Activated T-helper 2 cell treated with anti-CD3 and anti-CD28 coated beads, Interferon-gamma antibody, Interleukin-2, Interleukin-4, amounts not matched to agents 10 μg/mL and 5 μg/mL and 100 μg/mL, durations not matched to agents 14 hours and 24 hours and 36 hours (primary cell): ENCODE data around the gene IGFBP7. TPM values are rescaled to one million over a fixed set of nuclear protein-coding genes. Genes with fewer than 3 reads are reported as not detected.

ENCODE experiments used
- DNase-seq: peaks from one replicate; pipeline ENCODE4 v3.0.0; 2021; ENCODE audit warnings: low spot score
- H3K27ac Mint-ChIP-seq: one replicate; pipeline ENCODE4 v1.8.0; 2021; ENCODE audit warnings: mixed read lengths
- H3K27me3 Mint-ChIP-seq: one replicate; pipeline ENCODE4 v1.8.0; 2021; ENCODE audit warnings: low read depth, mixed read lengths
- H3K36me3 Mint-ChIP-seq: one replicate; pipeline ENCODE4 v1.8.0; 2021; ENCODE audit warnings: low read depth, mixed read lengths
- H3K4me1 Mint-ChIP-seq: one replicate; pipeline ENCODE4 v1.8.0; 2021; ENCODE audit warnings: low read depth, mixed read lengths
- H3K4me3 Mint-ChIP-seq: one replicate; pipeline ENCODE4 v1.8.0; 2021; ENCODE audit warnings: low read depth, mild to moderate bottlenecking, moderate library complexity, mixed read lengths
- H3K9me3 Mint-ChIP-seq: one replicate; pipeline ENCODE4 v1.8.0; 2021; ENCODE audit warnings: mixed read lengths
- intact Hi-C: fragments of 100-400 bp; cut with micrococcal nuclease; formaldehyde crosslinking; loops from one replicate; pipeline ENCODE4 v1.15.1; 2023
- total RNA-seq: library from RNA; stranded (reverse); gene quantifications from 2 replicates; pipeline ENCODE4 v1.2.3, GENCODE V29; 2022

Gene IGFBP7
- total RNA-seq, 1 donor from 2014 or later: not detected

DNA sequence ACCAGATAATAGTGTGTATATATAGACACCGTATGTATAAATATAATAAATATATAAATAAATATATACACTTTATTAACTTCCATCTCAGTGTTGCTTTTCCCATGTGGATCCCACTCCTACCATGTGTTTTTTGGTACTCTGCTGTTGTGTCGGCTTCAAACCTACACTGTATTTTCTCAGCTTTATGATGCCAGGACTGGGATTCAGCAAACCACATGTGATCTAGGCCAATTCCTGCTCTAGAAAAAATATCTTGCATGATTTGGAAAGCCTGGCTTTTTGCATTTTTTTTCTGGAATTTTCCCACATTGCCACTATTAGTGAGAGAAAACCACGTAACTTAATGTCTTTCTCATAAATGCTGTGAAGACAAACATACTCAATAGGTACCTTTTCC, 75.7 kb downstream of the IGFBP7 start:
- H3K4me3 Mint-ChIP-seq: no peak overlapping the region
- no peaks in the 10 kb centered on the region for H3K9me3 Mint-ChIP-seq
- peaks cover 8% of the 10 kb centered on the region for H3K27me3 Mint-ChIP-seq
- DNase-seq: no peak
- no peak overlapping the region for H3K27ac Mint-ChIP-seq
- H3K36me3 Mint-ChIP-seq: peaks cover 23% of the 10 kb centered on the region
- peaks cover 1% of the 10 kb centered on the region for H3K4me1 Mint-ChIP-seq
- intact Hi-C loops: no loop called here

- no peak overlapping the region for H3K27ac Mint-ChIP-seq
- peaks cover 5% of the 10 kb centered on the region for H3K4me1 Mint-ChIP-seq
- intact Hi-C loops: no loop called here
- H3K4me3 Mint-ChIP-seq: no peak overlapping the region
- H3K9me3 Mint-ChIP-seq: no peaks in the 10 kb centered on the region
- DNase-seq: no peak
- no peaks in the 10 kb centered on the region for H3K27me3 Mint-ChIP-seq
- H3K36me3 Mint-ChIP-seq: peaks cover 80% of the 10 kb centered on the region
Observed at GRCh38 chr4:57023104-57023503, 87.1 kb downstream of the IGFBP7 start.

GRCh38 chr4:57020467-57021101, 89.6 kb downstream of the IGFBP7 start:
- intact Hi-C loops: no loop called here
- Mint-ChIP-seq H3K9me3 (no peaks in the 10 kb centered on the region), H3K27ac (no peak overlapping the region), H3K4me3 (no peak overlapping the region), H3K4me1 (peaks cover 6% of the 10 kb centered on the region), H3K36me3 (peaks cover 86% of the 10 kb centered on the region), H3K27me3 (no peaks in the 10 kb centered on the region)
- DNase-seq: no peak

DNA sequence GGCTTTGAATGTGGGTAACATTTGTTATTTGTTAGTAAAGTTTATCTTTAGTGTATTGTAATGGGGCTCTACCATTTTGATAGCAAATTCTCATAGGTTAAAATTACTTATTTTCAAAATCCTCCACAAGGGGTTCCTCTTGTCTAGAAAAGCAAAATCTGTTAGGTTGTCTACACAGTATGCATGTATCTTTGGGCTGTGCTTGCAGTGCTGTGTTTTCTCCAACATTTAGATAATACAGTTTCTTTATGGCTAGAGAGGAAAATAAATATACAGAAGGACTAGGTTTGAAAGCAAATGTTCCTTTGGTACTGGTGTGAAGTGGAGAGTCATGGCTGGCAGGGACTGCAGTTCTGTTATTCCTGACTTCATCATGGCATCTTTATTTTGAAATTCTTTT, 91.2 kb downstream of the IGFBP7 start:
- Mint-ChIP-seq H3K27me3 (no peaks in the 10 kb centered on the region), H3K36me3 (peaks cover 83% of the 10 kb centered on the region), H3K4me3 (no peak overlapping the region), H3K9me3 (no peaks in the 10 kb centered on the region), H3K27ac (no peak overlapping the region), H3K4me1 (peaks cover 6% of the 10 kb centered on the region)
- intact Hi-C loops: no loop called here
- no peak for DNase-seq

DNA sequence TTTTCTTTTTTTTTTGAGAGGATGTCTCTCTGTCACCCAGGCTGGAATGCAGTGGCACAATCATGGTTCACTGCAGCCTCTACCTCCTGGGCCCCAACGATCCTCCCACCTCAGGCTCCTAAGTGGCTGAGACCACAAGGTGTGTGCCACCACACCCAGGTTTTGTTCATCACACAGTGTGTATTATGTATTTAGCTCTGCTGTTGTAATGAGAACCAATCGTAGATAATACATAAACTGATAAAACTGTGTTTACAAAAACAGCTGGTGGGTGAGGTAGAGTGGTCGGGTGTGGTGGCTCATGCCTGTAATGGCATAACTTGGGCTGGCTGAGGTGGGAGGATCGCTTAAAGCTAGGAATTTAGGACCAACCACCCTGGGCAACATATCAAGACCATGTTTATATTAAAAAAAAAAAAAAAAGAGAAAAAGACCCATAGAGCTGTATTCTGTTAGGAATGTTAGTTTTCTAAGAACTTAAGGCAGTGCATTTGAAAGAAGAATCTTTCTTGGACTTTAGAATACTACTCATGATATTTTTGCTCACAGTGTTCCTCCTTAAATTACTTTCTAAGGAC, 96.6 kb downstream of the IGFBP7 start:
- no peaks in the 10 kb centered on the region for H3K9me3 Mint-ChIP-seq
- no peaks in the 10 kb centered on the region for H3K27me3 Mint-ChIP-seq
- intact Hi-C loops: no loop called here
- H3K36me3 Mint-ChIP-seq: peaks cover 69% of the 10 kb centered on the region
- H3K4me3 Mint-ChIP-seq: no peak overlapping the region
- no peak for DNase-seq
- H3K27ac Mint-ChIP-seq: no peak overlapping the region
- peaks cover 7% of the 10 kb centered on the region for H3K4me1 Mint-ChIP-seq

GRCh38 chr4:56999751-57000150, 110.4 kb downstream of the IGFBP7 start:
- H3K27ac Mint-ChIP-seq: no peak overlapping the region
- intact Hi-C loops: no loop called here
- no peak for DNase-seq
- H3K4me1 Mint-ChIP-seq: peaks cover 5% of the 10 kb centered on the region
- no peaks in the 10 kb centered on the region for H3K9me3 Mint-ChIP-seq
- peaks cover 71% of the 10 kb centered on the region for H3K36me3 Mint-ChIP-seq
- no peaks in the 10 kb centered on the region for H3K27me3 Mint-ChIP-seq
- H3K4me3 Mint-ChIP-seq: no peak overlapping the region

DNA sequence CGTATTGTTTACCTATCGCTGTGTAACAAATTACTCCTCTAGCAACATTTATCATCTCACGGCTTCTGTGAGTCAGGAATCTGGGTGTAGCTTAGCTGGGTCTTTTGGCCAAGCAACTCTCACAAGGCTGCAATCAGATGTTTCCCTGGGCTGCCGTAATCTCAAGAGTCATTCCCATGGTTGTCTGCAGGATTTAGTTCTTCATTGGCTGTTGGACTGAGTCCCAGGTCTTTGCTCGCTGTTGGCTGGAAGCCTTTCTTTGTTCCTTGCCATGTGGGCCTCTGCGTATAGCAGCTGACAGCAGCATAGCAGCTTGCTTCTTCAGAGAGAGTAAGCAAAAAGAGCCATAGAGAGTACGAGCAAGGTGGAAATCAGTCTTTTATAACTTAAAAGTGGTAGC, 114.7 kb downstream of the IGFBP7 start:
- H3K9me3 Mint-ChIP-seq: no peaks in the 10 kb centered on the region
- peaks cover 19% of the 10 kb centered on the region for H3K4me1 Mint-ChIP-seq
- no peaks in the 10 kb centered on the region for H3K27me3 Mint-ChIP-seq
- DNase-seq: no peak
- intact Hi-C loops: no loop called here
- H3K4me3 Mint-ChIP-seq: no peak overlapping the region
- H3K27ac Mint-ChIP-seq: no peak overlapping the region
- H3K36me3 Mint-ChIP-seq: peaks cover 77% of the 10 kb centered on the region

DNA sequence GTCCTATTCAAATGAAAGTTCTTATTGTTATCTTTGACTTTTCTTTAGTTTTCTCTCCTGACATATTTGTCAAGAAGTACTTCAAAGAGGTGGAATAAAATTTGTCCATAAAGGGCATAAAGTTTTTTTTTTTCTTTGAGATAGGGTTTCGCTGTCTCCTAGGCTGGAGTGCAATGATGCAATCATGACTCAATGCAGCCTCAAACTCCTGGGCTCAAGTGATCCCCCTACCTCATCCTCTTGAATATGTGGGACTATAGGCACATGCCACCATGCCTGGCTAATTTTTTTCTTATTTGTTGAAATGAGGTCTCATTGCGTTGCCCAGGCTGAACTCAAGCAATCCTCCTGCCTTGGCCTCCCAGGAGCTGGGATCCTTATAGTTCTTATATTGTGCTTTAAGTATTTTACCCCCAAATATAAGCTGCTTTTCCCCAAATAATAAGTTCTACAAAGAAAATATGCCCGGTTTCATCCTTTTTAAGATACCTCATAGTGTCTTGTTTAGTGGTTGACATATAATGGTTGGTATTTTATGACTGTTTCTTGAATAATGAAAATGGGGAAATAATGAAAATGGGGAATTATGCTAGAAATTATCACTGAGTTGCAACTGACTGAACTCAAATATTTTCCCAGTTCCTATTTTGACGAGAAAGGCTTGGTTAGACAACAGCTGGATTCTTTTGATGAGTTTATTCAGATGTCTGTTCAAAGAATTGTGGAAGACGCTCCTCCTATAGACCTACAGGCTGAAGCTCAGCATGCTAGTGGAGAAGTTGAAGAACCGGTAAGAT, 119.9 kb downstream of the IGFBP7 start:
- Mint-ChIP-seq H3K4me1 (peaks cover 20% of the 10 kb centered on the region), H3K27ac (no peak overlapping the region), H3K27me3 (no peaks in the 10 kb centered on the region), H3K4me3 (no peak overlapping the region), H3K9me3 (no peaks in the 10 kb centered on the region), H3K36me3 (peaks cover 80% of the 10 kb centered on the region)
- intact Hi-C loops: no loop called here
- no peak for DNase-seq

DNA sequence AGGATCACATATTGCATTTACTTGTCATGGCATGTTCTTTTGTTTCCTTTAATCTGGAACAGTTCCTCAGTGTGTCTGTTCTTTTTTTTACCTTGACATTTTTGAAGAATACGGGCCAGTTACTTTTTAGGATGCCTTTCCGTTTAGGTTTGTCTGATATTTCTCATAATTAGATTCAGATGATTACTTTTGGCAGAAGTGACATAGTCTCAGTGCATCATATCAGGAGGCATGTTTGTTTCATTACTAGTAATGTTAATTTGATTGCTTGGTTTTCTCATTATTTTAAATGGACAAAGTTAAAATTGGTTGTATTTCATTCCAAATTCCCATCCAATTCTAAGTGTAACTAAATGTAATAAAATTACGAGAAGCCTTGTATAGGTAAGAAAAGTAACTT, 123.2 kb downstream of the IGFBP7 start:
- Mint-ChIP-seq H3K4me1 (peaks cover 31% of the 10 kb centered on the region), H3K27me3 (no peaks in the 10 kb centered on the region), H3K27ac (no peak overlapping the region), H3K9me3 (no peaks in the 10 kb centered on the region), H3K4me3 (no peak overlapping the region), H3K36me3 (peaks cover 76% of the 10 kb centered on the region)
- intact Hi-C loops: no loop called here
- DNase-seq: no peak

DNA sequence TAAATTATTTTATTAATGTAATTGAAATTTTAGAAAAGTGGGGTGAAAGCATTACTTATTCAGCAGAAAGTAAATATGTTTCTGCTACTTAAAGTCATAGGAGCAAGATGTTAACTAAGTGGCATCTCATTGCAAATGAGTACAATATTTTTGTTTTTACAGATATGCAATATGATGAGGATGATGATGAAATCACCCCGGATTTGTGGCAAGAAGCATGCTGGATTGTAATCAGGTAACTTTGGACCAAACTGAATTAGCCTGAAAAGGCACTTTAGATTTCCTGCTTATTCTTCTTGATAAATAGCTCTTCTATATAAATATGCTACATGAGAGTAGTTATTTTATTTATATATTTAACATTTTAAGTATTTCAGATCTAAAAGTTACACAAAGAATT, 124.0 kb downstream of the IGFBP7 start:
- no peak for DNase-seq
- Mint-ChIP-seq H3K9me3 (no peaks in the 10 kb centered on the region), H3K27ac (no peak overlapping the region), H3K27me3 (no peaks in the 10 kb centered on the region), H3K36me3 (peaks cover 75% of the 10 kb centered on the region), H3K4me1 (peaks cover 33% of the 10 kb centered on the region), H3K4me3 (no peak overlapping the region)
- intact Hi-C loops: no loop called here

DNA sequence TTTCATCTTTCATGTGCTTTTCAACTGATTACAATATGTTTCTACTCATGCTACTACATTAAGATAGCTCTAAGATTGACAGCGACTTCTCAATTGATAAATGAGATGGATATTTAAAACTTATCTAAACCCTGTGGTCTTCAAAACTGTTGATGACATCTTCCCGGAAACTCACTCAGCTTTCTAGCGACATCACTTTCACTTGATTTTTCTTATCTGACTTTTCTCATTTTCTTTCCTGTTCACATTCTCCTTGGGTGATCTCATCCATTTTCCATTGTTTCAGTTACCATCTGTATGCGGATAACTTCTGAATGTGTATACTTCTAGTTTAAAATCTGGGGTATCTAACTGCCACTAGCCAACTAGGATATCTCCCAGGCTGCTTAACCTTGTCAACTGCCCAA, 128.4 kb downstream of the IGFBP7 start:
- H3K4me1 Mint-ChIP-seq: peaks cover 34% of the 10 kb centered on the region
- intact Hi-C loops: no loop called here
- no peaks in the 10 kb centered on the region for H3K9me3 Mint-ChIP-seq
- DNase-seq: no peak
- H3K27ac Mint-ChIP-seq: peak overlapping the region; percentile 60
- peaks cover 62% of the 10 kb centered on the region for H3K36me3 Mint-ChIP-seq
- peak overlapping the region; percentile 100 for H3K4me3 Mint-ChIP-seq
- no peaks in the 10 kb centered on the region for H3K27me3 Mint-ChIP-seq
